CD4-positive, alpha-beta T cell (primary cell): ENCODE results near the gene TIGD3. TPM values are rescaled to one million over a fixed set of nuclear protein-coding genes. Genes with fewer than 3 reads are reported as not detected.

Experiments used
- ATAC-seq: fragments of 200-7000 bp; cut with Tn5 transposase; one replicate; pipeline ENCODE4 v1.10.0; 2022; ENCODE audit warnings: mild to moderate bottlenecking; ENCODE audit not compliant: poor library complexity
- CTCF ChIA-PET: fragments of 350-600 bp; sonication (Branson Sonifier 250); formaldehyde crosslinking; loops from one replicate; lab custom pipeline; 2021; ENCODE audit warnings: antibody characterized with exemption, inconsistent platforms; lab: Charles Lee
- POLR2A ChIA-PET: fragments of 350-600 bp; sonication (Branson Sonifier 250); formaldehyde crosslinking; loops from one replicate; lab custom pipeline; 2021; ENCODE audit warnings: antibody characterized with exemption, inconsistent platforms; lab: Charles Lee
- DNase-seq, 14 experiments: peaks; one replicate each; pipeline ENCODE4 v3.0.0-alpha.2; 2013 to 2020; ENCODE audit warnings: mixed read lengths in 2 of 14
- H3K27ac ChIP-seq, 2 donors: one replicate each; pipeline versions ENCODE4 v1.5.1 to v1.7.0; 2013; ENCODE audit warnings: low read length in 2 of 2, low read depth in 1 of 2, mild to moderate bottlenecking in 1 of 2
- H3K27me3 ChIP-seq, 2 experiments: 1 replicate in 1 of 2; 2 replicates in 1 of 2; pipeline versions ENCODE4 v1.6.1 to v1.7.0; 2013; ENCODE audit warnings: low read length in 2 of 2, control low read depth in 1 of 2, mild to moderate bottlenecking in 1 of 2, moderate library complexity in 1 of 2; ENCODE audit not compliant: insufficient read depth in 2 of 2, control insufficient read depth in 1 of 2
- H3K36me3 ChIP-seq: one replicate; pipeline ENCODE4 v1.6.1; 2013; ENCODE audit warnings: low read length, control low read depth; ENCODE audit not compliant: insufficient read depth
- H3K4me1 ChIP-seq: one replicate; pipeline ENCODE4 v1.6.1; 2013; ENCODE audit warnings: low read length, control low read depth; ENCODE audit not compliant: insufficient read depth
- H3K4me3 ChIP-seq: one replicate; pipeline ENCODE4 v1.5.1; 2013; ENCODE audit warnings: mild to moderate bottlenecking, low read length, moderate library complexity
- H3K9me3 ChIP-seq, 2 experiments: 1 replicate in 1 of 2; 2 replicates in 1 of 2; pipeline versions ENCODE4 v1.6.1 to v1.7.0; 2013; ENCODE audit warnings: low read length in 2 of 2, mild to moderate bottlenecking in 2 of 2, control low read depth in 1 of 2, moderate library complexity in 1 of 2; ENCODE audit not compliant: control insufficient read depth in 1 of 2, insufficient read depth in 1 of 2
- H3K27ac Mint-ChIP-seq: one replicate; pipeline ENCODE4 v1.8.0; 2020; ENCODE audit warnings: mixed read lengths
- H3K27me3 Mint-ChIP-seq: one replicate; pipeline ENCODE4 v1.8.0; 2021; ENCODE audit warnings: mixed read lengths
- H3K36me3 Mint-ChIP-seq: one replicate; pipeline ENCODE4 v1.8.0; 2021; ENCODE audit warnings: low read depth, mixed read lengths
- H3K4me1 Mint-ChIP-seq: one replicate; pipeline ENCODE4 v1.8.0; 2021; ENCODE audit warnings: low read depth, mixed read lengths
- H3K4me3 Mint-ChIP-seq: one replicate; pipeline ENCODE4 v1.8.0; 2020; ENCODE audit warnings: mild to moderate bottlenecking, mixed read lengths
- H3K9me3 Mint-ChIP-seq: one replicate; pipeline ENCODE4 v1.8.0; 2020; ENCODE audit warnings: mixed read lengths
- intact Hi-C, 2 experiments: fragments of 100-400 bp; cut with DNase I in 1 of 2; cut with micrococcal nuclease in 1 of 2; formaldehyde crosslinking; loops; one replicate each; pipeline versions ENCODE4 v1.15.1 to v1.9.0; 2023 to 2025; cut with DNase I, micrococcal nuclease
- total RNA-seq, 174 experiments: library from RNA in 2 of 174; stranded (reverse) in 2 of 174; gene quantifications; one replicate each; pipeline ENCODE4 v1.2.3 and lab custom pipeline; 2021 to 2026
- TF ChIP-seq, protein P1 (sequence below): fragments of 200-600 bp; IDR thresholded peaks from one replicate; pipeline ENCODE4 v1.8.0; 2022; ENCODE audit warnings: antibody characterized with exemption, mild to moderate bottlenecking

TIGD3 gene
- total RNA-seq, 2 experiments from 2014 or later = 0.73 to 0.85 TPM

DNA sequence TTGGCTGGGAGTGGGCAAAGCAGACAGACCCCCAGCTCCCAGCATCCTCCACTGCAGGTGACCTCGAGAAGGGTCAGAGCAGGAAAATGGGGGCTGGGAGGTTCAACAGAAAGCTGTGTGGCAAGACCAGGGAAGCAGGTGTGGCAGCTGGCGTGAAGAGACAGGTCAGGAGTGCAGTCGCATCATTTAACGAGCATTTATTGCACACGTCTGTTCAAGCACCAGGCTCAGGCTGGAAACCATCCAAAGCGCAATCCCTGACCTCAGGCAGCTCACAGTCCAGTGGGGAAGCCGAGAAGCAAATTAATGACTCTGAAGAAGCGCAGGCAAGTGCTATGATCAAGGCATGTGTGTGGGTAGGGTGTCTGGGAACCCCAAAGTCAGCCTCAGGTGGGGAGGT, 20.5 kb downstream of the TIGD3 start:
- Histone ChIP-seq H3K4me1 (peaks cover 4% of the 10 kb centered on the region), H3K27me3 (no peaks in the 10 kb centered on the region), H3K4me3 (no peak overlapping the region), H3K27ac (no peak overlapping the region), H3K9me3 (no peaks in the 10 kb centered on the region), H3K36me3 (peaks cover 14% of the 10 kb centered on the region)
- intact Hi-C loops = no loop called here
- Mint-ChIP-seq H3K4me1 (no peaks in the 10 kb centered on the region), H3K4me3 (no peak overlapping the region), H3K36me3 (peaks cover 15% of the 10 kb centered on the region), H3K9me3 (no peaks in the 10 kb centered on the region), H3K27ac (no peak overlapping the region), H3K27me3 (no peaks in the 10 kb centered on the region)
- ChIA-PET POLR2A (interaction anchor here (0.7 to 1.1 kb wide), 3 partner anchors 122 to 136 kb away, joined by 3 read pairs; no protein-coding TSS in a partner anchor), CTCF (no interaction called here)
- DNase-seq = no peak
- no peak for ATAC-seq
- TF ChIP-seq, protein P1, sequence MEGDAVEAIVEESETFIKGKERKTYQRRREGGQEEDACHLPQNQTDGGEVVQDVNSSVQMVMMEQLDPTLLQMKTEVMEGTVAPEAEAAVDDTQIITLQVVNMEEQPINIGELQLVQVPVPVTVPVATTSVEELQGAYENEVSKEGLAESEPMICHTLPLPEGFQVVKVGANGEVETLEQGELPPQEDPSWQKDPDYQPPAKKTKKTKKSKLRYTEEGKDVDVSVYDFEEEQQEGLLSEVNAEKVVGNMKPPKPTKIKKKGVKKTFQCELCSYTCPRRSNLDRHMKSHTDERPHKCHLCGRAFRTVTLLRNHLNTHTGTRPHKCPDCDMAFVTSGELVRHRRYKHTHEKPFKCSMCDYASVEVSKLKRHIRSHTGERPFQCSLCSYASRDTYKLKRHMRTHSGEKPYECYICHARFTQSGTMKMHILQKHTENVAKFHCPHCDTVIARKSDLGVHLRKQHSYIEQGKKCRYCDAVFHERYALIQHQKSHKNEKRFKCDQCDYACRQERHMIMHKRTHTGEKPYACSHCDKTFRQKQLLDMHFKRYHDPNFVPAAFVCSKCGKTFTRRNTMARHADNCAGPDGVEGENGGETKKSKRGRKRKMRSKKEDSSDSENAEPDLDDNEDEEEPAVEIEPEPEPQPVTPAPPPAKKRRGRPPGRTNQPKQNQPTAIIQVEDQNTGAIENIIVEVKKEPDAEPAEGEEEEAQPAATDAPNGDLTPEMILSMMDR = no peak

DNA sequence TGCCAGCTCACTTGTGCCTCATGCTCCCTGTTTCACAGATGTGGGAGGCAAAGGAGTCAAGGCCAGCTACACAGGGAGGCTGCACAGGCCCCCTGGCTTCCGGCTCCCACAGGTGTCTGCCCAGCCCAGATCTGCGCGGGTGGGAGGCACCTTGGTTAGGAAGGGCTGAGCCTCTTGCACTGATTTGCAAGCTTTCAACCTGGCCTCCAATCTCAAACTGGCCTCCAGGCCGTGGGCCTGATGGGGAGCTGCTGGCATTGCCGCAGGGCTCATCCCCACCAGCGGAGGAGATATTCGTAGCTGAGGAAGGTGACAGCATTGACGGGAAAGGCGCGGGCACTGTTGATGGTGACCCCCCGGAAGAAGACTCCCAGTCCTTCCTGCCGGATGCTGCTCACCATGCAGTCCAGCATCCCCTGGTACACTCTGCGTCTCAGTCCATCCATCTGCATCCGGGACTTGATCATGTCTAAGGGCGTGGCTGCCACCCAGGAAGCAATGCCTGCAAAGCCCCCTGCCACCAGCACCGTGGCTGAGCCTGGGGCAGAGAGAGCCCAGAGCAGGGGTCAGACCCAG, 21.7 kb downstream of the TIGD3 start:
- CTCF ChIA-PET = no interaction called here
- H3K4me1 Mint-ChIP-seq = peaks cover 2% of the 10 kb centered on the region
- DNase-seq (no peak), ATAC-seq (no peak)
- H3K9me3 Mint-ChIP-seq = no peaks in the 10 kb centered on the region
- Histone ChIP-seq H3K4me1 (peaks cover 16% of the 10 kb centered on the region), H3K4me3 (no peak overlapping the region), H3K27me3 (no peaks in the 10 kb centered on the region), H3K36me3 (peaks cover 19% of the 10 kb centered on the region), H3K9me3 (no peaks in the 10 kb centered on the region), H3K27ac (no peak overlapping the region)
- peaks cover 17% of the 10 kb centered on the region for H3K36me3 Mint-ChIP-seq
- TF ChIP-seq, protein P1 = no peak
- intact Hi-C loops = no loop called here
- POLR2A ChIA-PET = interaction anchor here (1.2 to 1.4 kb wide), 2 partner anchors 46 to 124 kb away, joined by 3 read pairs; partner anchors contain the start of gene NEAT1
- H3K27me3 Mint-ChIP-seq = no peaks in the 10 kb centered on the region
- H3K27ac Mint-ChIP-seq = no peak overlapping the region
- no peak overlapping the region for H3K4me3 Mint-ChIP-seq

DNA sequence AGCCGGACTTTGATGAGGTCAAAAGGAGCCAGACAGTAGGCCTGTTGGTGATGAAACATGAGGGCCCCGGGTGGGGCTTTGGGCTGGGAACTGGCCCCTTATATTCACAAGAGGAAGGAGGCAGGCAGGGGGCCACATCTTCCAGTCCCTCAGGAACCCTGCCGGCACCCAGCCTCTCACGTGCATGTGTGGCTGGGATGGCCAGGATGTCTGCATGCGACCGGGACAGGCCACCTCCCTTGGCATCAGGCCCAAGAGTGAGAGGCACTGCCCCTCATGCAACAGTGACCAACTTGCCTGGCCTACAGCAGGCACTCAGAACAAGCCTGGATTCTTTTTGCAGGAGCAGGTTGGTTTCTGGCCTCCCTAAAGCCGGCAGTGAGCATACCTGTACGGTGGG, 22.5 kb downstream of the TIGD3 start:
- H3K27me3 Mint-ChIP-seq = no peaks in the 10 kb centered on the region
- ATAC-seq = no peak
- intact Hi-C loops = no loop called here
- peaks cover 17% of the 10 kb centered on the region for H3K36me3 Mint-ChIP-seq
- no peak overlapping the region for H3K27ac ChIP-seq
- H3K27ac Mint-ChIP-seq = peak overlapping the region; percentile 72
- no peak for DNase-seq
- ChIA-PET CTCF (no interaction called here), POLR2A (no interaction called here)
- H3K27me3 ChIP-seq = no peaks in the 10 kb centered on the region
- H3K9me3 Mint-ChIP-seq = no peaks in the 10 kb centered on the region
- peaks cover 10% of the 10 kb centered on the region for H3K4me1 Mint-ChIP-seq
- TF ChIP-seq, protein P1 = no peak
- H3K9me3 ChIP-seq = no peaks in the 10 kb centered on the region
- no peak overlapping the region for H3K4me3 Mint-ChIP-seq
- H3K36me3 ChIP-seq = peaks cover 19% of the 10 kb centered on the region
- H3K4me3 ChIP-seq = no peak overlapping the region
- peaks cover 25% of the 10 kb centered on the region for H3K4me1 ChIP-seq
